ENCODE data around the gene GBP1. TPM values are rescaled to one million over a fixed set of nuclear protein-coding genes. Genes with fewer than 3 reads are reported as not detected.
A peak's percentile ranks its signal among the peaks of the same experiment; 100 is the strongest.
"Not testable (repeated sequence)": the region's sequence is repeated elsewhere in the genome, so short reads cannot be mapped to it uniquely, and the experiment has no call there.

The GBP1 gene
- total and polyA plus RNA-seq, 2 experiments from 2014 or later: 12.0 to 18.9 TPM

GRCh38 chr1:89047734-89048133 lies 17.3 kb downstream of the GBP1 start:
- H3K79me2 ChIP-seq: no peaks in the 10 kb centered on the region
- no peak for TF ChIP-seq CTCF (IDR thresholded peaks at IDR 0.05; ENCODE audit: poor library complexity)
- no peak for TF ChIP-seq EZH2 (IDR thresholded peaks at IDR 0.05; ENCODE audit: borderline replicate concordance)
- no peak for TF ChIP-seq EZH2phosphoT487 (IDR thresholded peaks at IDR 0.05; ENCODE audit: low read depth, severe bottlenecking, unreplicated experiment)
- H3K9me2 ChIP-seq (replicated peaks; ENCODE audit: insufficient read depth): no peaks in the 10 kb centered on the region

GRCh38 chr1:89046318-89047183 lies 18.5 kb downstream of the GBP1 start:
- not testable (repeated sequence) for H3K36me3 ChIP-seq (replicated peaks; ENCODE audit: insufficient read depth, low read depth); H3K9me3 ChIP-seq (ENCODE audit: low read depth); H3K79me2 ChIP-seq; DNase-seq (ENCODE audit: low spot score); H3K4me2 ChIP-seq; H2AFZ ChIP-seq; H3K9me2 ChIP-seq (replicated peaks; ENCODE audit: insufficient read depth); H3K27me3 ChIP-seq; H4K20me1 ChIP-seq (ENCODE audit: insufficient read depth, poor library complexity, severe bottlenecking); H3K4me1 ChIP-seq (ENCODE audit: insufficient read depth); H3K4me3 ChIP-seq
- 71% methylated on average over 6 of the region's 6 CpGs for WGBS (ENCODE audit: low lambda C conversion rate, missing lambda C conversion rate)
- peak overlapping the region; percentile 60 for H3K27ac ChIP-seq
- peak; percentile 3 for TF ChIP-seq CTCF (IDR thresholded peaks at IDR 0.05; ENCODE audit: poor library complexity)

More at GRCh38 chr1:89047734-89048133, 17.3 kb downstream of the GBP1 start:
- DNase-seq (ENCODE audit: low spot score): no peak
- H3K4me1 ChIP-seq (ENCODE audit: insufficient read depth): peaks cover 10% of the 10 kb centered on the region
- no peak overlapping the region for H3K4me2 ChIP-seq
- no peaks in the 10 kb centered on the region for H4K20me1 ChIP-seq (ENCODE audit: insufficient read depth, poor library complexity, severe bottlenecking)
- H2AFZ ChIP-seq: no peak overlapping the region
- no peak overlapping the region for H3K27ac ChIP-seq
- no peaks in the 10 kb centered on the region for H3K9me3 ChIP-seq (ENCODE audit: low read depth)
- H3K36me3 ChIP-seq (replicated peaks; ENCODE audit: insufficient read depth, low read depth): no peaks in the 10 kb centered on the region
- H3K27me3 ChIP-seq: no peaks in the 10 kb centered on the region
- WGBS (ENCODE audit: low lambda C conversion rate, missing lambda C conversion rate): 77% methylated on average over 3 of the region's 3 CpGs
- no peak overlapping the region for H3K4me3 ChIP-seq

- Histone ChIP-seq H3K9me3 (ENCODE audit: low read depth) (no peaks in the 10 kb centered on the region), H4K20me1 (ENCODE audit: insufficient read depth, poor library complexity, severe bottlenecking) (no peaks in the 10 kb centered on the region), H3K27me3 (no peaks in the 10 kb centered on the region), H3K4me2 (no peak overlapping the region), H3K4me1 (ENCODE audit: insufficient read depth) (peaks cover 10% of the 10 kb centered on the region), H2AFZ (no peak overlapping the region), H3K9me2 (replicated peaks; ENCODE audit: insufficient read depth) (no peaks in the 10 kb centered on the region), H3K36me3 (replicated peaks; ENCODE audit: insufficient read depth, low read depth) (no peaks in the 10 kb centered on the region), H3K79me2 (no peaks in the 10 kb centered on the region), H3K4me3 (no peak overlapping the region), H3K27ac (peak overlapping the region; percentile 60)
- whole genome bisulfite sequencing (ENCODE audit: low lambda C conversion rate, missing lambda C conversion rate): 43% methylated on average over 2 of the region's 2 CpGs
- peak; percentile 72 for DNase-seq (ENCODE audit: low spot score)
- TF ChIP-seq EZH2 (IDR thresholded peaks at IDR 0.05; ENCODE audit: borderline replicate concordance) (no peak), CTCF (IDR thresholded peaks at IDR 0.05; ENCODE audit: poor library complexity) (no peak), EZH2phosphoT487 (IDR thresholded peaks at IDR 0.05; ENCODE audit: low read depth, severe bottlenecking, unreplicated experiment) (no peak)
Observed at GRCh38 chr1:89044970-89045721, 19.9 kb downstream of the GBP1 start.
